ENCODE results near the gene LAMP5.

GRCh38 chr20:9523636-9524035, 9.2 kb downstream of the LAMP5 start:
- TF ChIP-seq RAD21 (conservative IDR thresholded peaks at IDR 0.05) = no peak
- no peak for TF ChIP-seq POLR2AphosphoS5 (IDR thresholded peaks at IDR 0.05)
- no peak for TF ChIP-seq CTCF (IDR thresholded peaks at IDR 0.05; ENCODE audit: poor library complexity, severe bottlenecking)
